ENCODE data around the gene COQ10A. TPM values are rescaled to one million over a fixed set of nuclear protein-coding genes. Genes with fewer than 3 reads are reported as not detected.

The COQ10A gene
- total and polyA plus RNA-seq, 4 donors: 3.2 to 40.7 (median 15.5) TPM

- H3K27ac ChIP-seq (ENCODE audit: low read depth in 1 of 2, low read length in 2 of 2): peak overlapping the region in 1 of 2 donors; percentile 51
- DNase-seq (ENCODE audit: low spot score): no peak
- peaks cover 0 to 2% (median 0%) of the 10 kb centered on the region in 4 donors for H3K36me3 ChIP-seq (ENCODE audit: control insufficient read depth in 4 of 4, insufficient read depth in 3 of 4, low read depth in 1 of 4, low read length in 3 of 4)
- TF ChIP-seq JUND (IDR thresholded peaks at IDR 0.05) (no peak), YY1 (IDR thresholded peaks at IDR 0.05) (no peak), ZBTB33 (IDR thresholded peaks at IDR 0.05) (no peak), SP1 (IDR thresholded peaks at IDR 0.05) (no peak), EGR1 (IDR thresholded peaks at IDR 0.05; ENCODE audit: low read depth in 2 of 2) (no peak), RXRA (IDR thresholded peaks at IDR 0.05) (no peak), NR2F2 (IDR thresholded peaks at IDR 0.05) (no peak), FOXA1 (IDR thresholded peaks at IDR 0.05) (no peak), CTCF (IDR thresholded peaks at IDR 0.05; ENCODE audit: low read depth, low read length, missing input control) (no peak), TAF1 (conservative IDR thresholded peaks at IDR 0.05) (no peak), HNF4A (conservative IDR thresholded peaks at IDR 0.05) (no peak)
- TF ChIP-seq, protein P1, sequence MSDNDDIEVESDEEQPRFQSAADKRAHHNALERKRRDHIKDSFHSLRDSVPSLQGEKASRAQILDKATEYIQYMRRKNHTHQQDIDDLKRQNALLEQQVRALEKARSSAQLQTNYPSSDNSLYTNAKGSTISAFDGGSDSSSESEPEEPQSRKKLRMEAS (IDR thresholded peaks at IDR 0.05): no peak
- 78% methylated on average over 11 of the region's 11 CpGs for WGBS
- H3K9ac ChIP-seq (ENCODE audit: low read depth in 1 of 2, low read length in 2 of 2): no peak overlapping the region
- H3K27me3 ChIP-seq (ENCODE audit: control insufficient read depth in 4 of 4, insufficient read depth in 4 of 4, low read length in 3 of 4): no peaks in the 10 kb centered on the region
- H3K9me3 ChIP-seq (ENCODE audit: control insufficient read depth in 4 of 4, low read length in 3 of 4): no peaks in the 10 kb centered on the region
- peaks cover 4 to 46% (median 35%) of the 10 kb centered on the region in 4 donors for H3K4me1 ChIP-seq (ENCODE audit: control insufficient read depth in 4 of 4, insufficient read depth in 4 of 4, low read length in 3 of 4)
- H3K4me3 ChIP-seq (ENCODE audit: low read depth in 1 of 3, low read length in 3 of 3): peak overlapping the region in 2 of 3 donors; percentile 69 to 90
Observed at GRCh38 chr12:56224954-56225353, 41.8 kb upstream of the COQ10A start.

- Histone ChIP-seq H3K27ac (ENCODE audit: low read depth in 1 of 2, low read length in 2 of 2) (no peak overlapping the region), H3K36me3 (ENCODE audit: control insufficient read depth in 4 of 4, insufficient read depth in 3 of 4, low read depth in 1 of 4, low read length in 3 of 4) (peaks cover 0 to 2% (median 0%) of the 10 kb centered on the region in 4 donors), H3K9ac (ENCODE audit: low read depth in 1 of 2, low read length in 2 of 2) (no peak overlapping the region), H3K4me3 (ENCODE audit: low read depth in 1 of 3, low read length in 3 of 3) (no peak overlapping the region), H3K27me3 (ENCODE audit: control insufficient read depth in 4 of 4, insufficient read depth in 4 of 4, low read length in 3 of 4) (no peaks in the 10 kb centered on the region), H3K9me3 (ENCODE audit: control insufficient read depth in 4 of 4, low read length in 3 of 4) (no peaks in the 10 kb centered on the region), H3K4me1 (ENCODE audit: control insufficient read depth in 4 of 4, insufficient read depth in 4 of 4, low read length in 3 of 4) (peaks cover 1 to 45% (median 35%) of the 10 kb centered on the region in 4 donors)
- 93% methylated on average over 7 of the region's 7 CpGs for WGBS
- TF ChIP-seq EGR1 (IDR thresholded peaks at IDR 0.05; ENCODE audit: low read depth in 2 of 2) (no peak), SP1 (IDR thresholded peaks at IDR 0.05) (no peak), YY1 (IDR thresholded peaks at IDR 0.05) (no peak), CTCF (IDR thresholded peaks at IDR 0.05; ENCODE audit: low read depth, low read length, missing input control) (no peak), ZBTB33 (IDR thresholded peaks at IDR 0.05) (no peak), GABPA (IDR thresholded peaks at IDR 0.05 in 1 of 2, conservative IDR thresholded peaks at IDR 0.05 in 1 of 2) (no peak), JUND (IDR thresholded peaks at IDR 0.05) (no peak), TAF1 (conservative IDR thresholded peaks at IDR 0.05) (no peak)
- TF ChIP-seq, protein P2, sequence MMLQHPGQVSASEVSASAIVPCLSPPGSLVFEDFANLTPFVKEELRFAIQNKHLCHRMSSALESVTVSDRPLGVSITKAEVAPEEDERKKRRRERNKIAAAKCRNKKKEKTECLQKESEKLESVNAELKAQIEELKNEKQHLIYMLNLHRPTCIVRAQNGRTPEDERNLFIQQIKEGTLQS (IDR thresholded peaks at IDR 0.05): no peak
- DNase-seq (ENCODE audit: low spot score): no peak
Observed at GRCh38 chr12:56229082-56229481, 37.7 kb upstream of the COQ10A start.
